ENCODE data around the gene TOLLIP.
"Not testable (repeated sequence)": the region's sequence is repeated elsewhere in the genome, so short reads cannot be mapped to it uniquely, and the experiment has no call there.

- not testable (repeated sequence) for TF ChIP-seq CTCF, POLR2A (IDR thresholded peaks at IDR 0.05)
These were observed 59.0 kb downstream of the TOLLIP start for GRCh38 chr11:1250411-1250810.

Data from Peyer's patch (tissue), 4 donors.